ENCODE results near the gene TPP1.

Gene TPP1

DNA sequence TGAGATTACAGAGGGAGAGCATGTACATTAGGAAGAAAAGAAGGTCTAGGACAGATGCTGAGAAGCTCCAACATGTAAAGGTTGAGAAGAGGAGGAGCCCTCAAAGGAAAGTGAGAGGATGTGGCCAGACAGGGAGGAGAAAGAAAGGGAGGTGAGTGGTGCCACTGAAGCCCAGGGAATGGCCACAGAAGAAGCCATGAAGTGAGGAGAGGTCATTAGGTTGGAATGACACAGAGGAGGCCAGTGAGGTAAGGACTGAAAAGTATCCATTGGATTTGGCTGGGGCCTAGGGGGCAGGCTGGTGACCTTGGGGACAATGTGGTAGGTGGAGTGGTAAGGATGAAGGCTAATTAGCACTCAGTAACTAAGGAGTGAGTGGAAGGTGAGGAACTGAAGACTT is 39.4 kb upstream of the TPP1 start:
- TF ChIP-seq CTCF (IDR thresholded peaks at IDR 0.05; ENCODE audit: low read depth, low read length, missing control alignments) = no peak
- no peak overlapping the region for H3K4me3 ChIP-seq (ENCODE audit: low read depth, low read length)
- DNase-seq (ENCODE audit: low read depth) = no peak

GRCh38 chr11:6657346-6657745 is 38.1 kb upstream of the TPP1 start:
- TF ChIP-seq CTCF (IDR thresholded peaks at IDR 0.05; ENCODE audit: low read depth, low read length, missing control alignments) = no peak
- no peak for DNase-seq (ENCODE audit: low read depth)

DNA sequence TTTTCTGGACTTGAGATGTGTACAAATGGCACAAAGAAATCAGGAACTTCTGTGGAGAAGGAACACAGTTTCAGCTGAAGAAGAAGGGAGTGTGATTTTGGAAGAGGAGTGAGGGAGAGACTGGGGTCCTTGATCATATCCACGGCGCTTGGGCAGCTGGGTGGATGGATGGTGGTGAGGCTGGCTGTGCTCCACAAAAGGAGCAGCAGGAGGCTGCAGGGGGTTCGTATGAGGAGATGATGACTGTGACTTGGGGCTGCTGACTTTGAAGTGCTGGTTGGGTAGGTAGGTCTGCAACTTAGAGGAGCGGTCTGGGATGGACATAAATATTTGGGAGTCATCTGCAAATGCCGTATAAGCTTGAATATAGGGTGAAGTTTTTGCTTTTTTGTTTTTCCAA is 37.7 kb upstream of the TPP1 start:
- H3K4me3 ChIP-seq (ENCODE audit: low read depth, low read length) = no peak overlapping the region
- TF ChIP-seq CTCF (IDR thresholded peaks at IDR 0.05; ENCODE audit: low read depth, low read length, missing control alignments) = no peak
- no peak for DNase-seq (ENCODE audit: low read depth)

More at GRCh38 chr11:6657346-6657745, 38.1 kb upstream of the TPP1 start:
- no peak overlapping the region for H3K4me3 ChIP-seq (ENCODE audit: low read depth, low read length)

DNA sequence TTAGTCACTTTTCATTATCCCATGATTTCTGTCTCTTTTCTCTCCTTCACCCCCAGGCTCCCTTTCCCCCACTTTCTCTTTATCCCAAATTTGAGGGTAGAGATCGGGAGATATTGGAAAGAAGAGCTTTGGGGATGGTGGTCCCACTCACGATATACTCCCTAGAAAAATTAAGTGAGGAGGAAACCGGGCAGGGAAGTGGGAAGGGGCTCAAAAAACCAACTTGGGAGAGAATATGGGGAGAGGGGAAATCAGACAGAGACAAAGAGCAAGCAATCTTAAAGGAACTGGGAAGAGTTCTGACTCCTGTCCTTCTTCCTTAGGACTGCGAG is 37.3 kb upstream of the TPP1 start:
- DNase-seq (ENCODE audit: low read depth) = no peak
- TF ChIP-seq CTCF (IDR thresholded peaks at IDR 0.05; ENCODE audit: low read depth, low read length, missing control alignments) = no peak
- H3K4me3 ChIP-seq (ENCODE audit: low read depth, low read length) = no peak overlapping the region

- no peak within 1 kb of the TSS for H3K4me3 ChIP-seq (ENCODE audit: low read depth, low read length)
- no peak for DNase-seq (ENCODE audit: low read depth)
- TF ChIP-seq CTCF (IDR thresholded peaks at IDR 0.05; ENCODE audit: low read depth, low read length, missing control alignments) = no peak
Observed at GRCh38 chr11:6655790-6656583, 36.8 kb upstream of the TPP1 start, which contains the start of gene DCHS1. Gene DCHS1 (minus strand): TSS chr11:6655809. CDS start chr11:6641613, 14,196 bp downstream.

- DNase-seq (ENCODE audit: low read depth) = no peak
- TF ChIP-seq CTCF (IDR thresholded peaks at IDR 0.05; ENCODE audit: low read depth, low read length, missing control alignments) = no peak
- H3K4me3 ChIP-seq (ENCODE audit: low read depth, low read length) = no peak overlapping the region
Observed at GRCh38 chr11:6655020-6655789, 36.0 kb upstream of the TPP1 start.
